K562 (cell line): ENCODE data around the gene RSBN1L. TPM values are rescaled to one million over a fixed set of nuclear protein-coding genes. Genes with fewer than 3 reads are reported as not detected.

Experiments
- ATAC-seq: fragments of 200-7000 bp; cut with Tn5 transposase; 3 replicates; pipeline ENCODE4 v1.9.1; 2020; ENCODE audit warnings: moderate library complexity
- BruUV-seq: library from RNA; stranded (reverse); fragments of 400-500 nt; replicated peaks from 2 replicates; lab custom pipeline; 2021; lab: Mats Ljungman, UMichigan
- CTCF ChIA-PET: fragments of 300-600 bp; formaldehyde crosslinking; extraction: SDS; loops from one replicate; lab custom pipeline; 2021; ENCODE audit warnings: low intra/inter-chr PET ratio; lab: Yijun Ruan, JAX
- POLR2A ChIA-PET: fragments of 300-600, 350-650 bp; sonication (Branson Sonifier 250); formaldehyde crosslinking; extraction: SDS; loops from one replicate; lab custom pipeline; 2021; ENCODE audit warnings: antibody characterized with exemption, inconsistent platforms; lab: Yijun Ruan, JAX
- DNase-seq, 4 experiments: peaks; one replicate each; pipeline versions ENCODE4 v3.0.0 to v3.0.0-alpha.2; 2011 to 2018; ENCODE audit warnings: low spot score in 3 of 4, mixed read lengths in 3 of 4; ENCODE audit errors: extremely low read depth in 1 of 4
- FAIRE-seq: peaks from 2 replicates; lab custom pipeline; 2011; peaks lifted over from hg19 to GRCh38; lab: Jason Lieb, UNC
- H2AFZ ChIP-seq: 2 replicates; pipeline ENCODE4 v1.6.0; 2011; ENCODE audit warnings: low read depth, low read length, control low read depth, inconsistent platforms
- H3K27ac ChIP-seq: fragments of 200-600 bp; 3 replicates; pipeline ENCODE4 v1.8.0; 2011; ENCODE audit warnings: low read depth, mild to moderate bottlenecking, control low read depth, inconsistent platforms, low read length, moderate library complexity, mixed read lengths; ENCODE audit errors: extremely low read depth
- H3K27me3 ChIP-seq, 2 experiments: fragments of 300-600 bp in 1 of 2; 2 replicates in 1 of 2; 3 replicates in 1 of 2; pipeline versions ENCODE4 v1.6.0 to v1.8.0; 2011; ENCODE audit warnings: inconsistent platforms in 2 of 2, low read length in 2 of 2, mild to moderate bottlenecking in 1 of 2, mixed read lengths in 1 of 2, moderate library complexity in 1 of 2; ENCODE audit not compliant: control insufficient read depth in 2 of 2, insufficient read depth in 2 of 2
- H3K36me3 ChIP-seq: fragments of 300-600 bp; 3 replicates; pipeline ENCODE4 v1.8.0; 2011; ENCODE audit warnings: mild to moderate bottlenecking, low read length, inconsistent platforms; ENCODE audit not compliant: control insufficient read depth, insufficient read depth
- H3K4me1 ChIP-seq, 2 experiments: fragments of 200-600 bp in 1 of 2; replicated peaks in 1 of 2; 2 replicates in 1 of 2; 3 replicates in 1 of 2; pipeline versions ENCODE4 v1.5.1 to v1.8.0; 2011; ENCODE audit warnings: inconsistent platforms in 2 of 2, low read length in 2 of 2, mild to moderate bottlenecking in 1 of 2, mixed read lengths in 1 of 2, moderate library complexity in 1 of 2; ENCODE audit not compliant: control insufficient read depth in 2 of 2, insufficient read depth in 2 of 2
- H3K4me2 ChIP-seq: 2 replicates; pipeline ENCODE4 v1.6.1; 2011; ENCODE audit warnings: low read length, control low read depth, inconsistent platforms, mixed read lengths; ENCODE audit not compliant: insufficient read depth
- H3K4me3 ChIP-seq: fragments of 200-600 bp; sonication (generic), shearing (Covaris generic); 2 replicates; pipeline ENCODE4 v1.5.1; 2016; ENCODE audit warnings: control low read depth, inconsistent platforms
- H3K79me2 ChIP-seq: fragments of 200-600 bp; 3 replicates; pipeline ENCODE4 v1.8.0; 2011; ENCODE audit warnings: low read length, inconsistent platforms; ENCODE audit not compliant: control insufficient read depth, insufficient read depth
- H3K9ac ChIP-seq, 2 experiments: 2 replicates each; pipeline versions ENCODE4 v1.6.0 to v1.6.1; 2011; ENCODE audit warnings: low read depth in 2 of 2, low read length in 2 of 2, control low read depth in 1 of 2, inconsistent platforms in 1 of 2, mild to moderate bottlenecking in 1 of 2, mixed read lengths in 1 of 2; ENCODE audit not compliant: insufficient read depth in 1 of 2
- H3K9me1 ChIP-seq: one replicate; pipeline ENCODE4 v1.6.0; 2011; ENCODE audit warnings: inconsistent platforms, mild to moderate bottlenecking, low read length, moderate library complexity; ENCODE audit not compliant: control insufficient read depth, insufficient read depth
- H3K9me3 ChIP-seq: replicated peaks from 2 replicates; pipeline ENCODE4 v1.5.1; 2011; ENCODE audit warnings: low read depth, low read length, inconsistent platforms; ENCODE audit not compliant: control insufficient read depth, insufficient read depth
- H4K20me1 ChIP-seq: replicated peaks from 2 replicates; pipeline ENCODE4 v1.6.1; 2011; ENCODE audit warnings: low read length, inconsistent platforms, mixed read lengths; ENCODE audit not compliant: control insufficient read depth, insufficient read depth
- FOXM1 ChIP-seq, 2 experiments: fragments of 450-650 bp in 1 of 2; sonication (generic) in 1 of 2; formaldehyde crosslinking in 1 of 2; IDR thresholded peaks; 2 replicates each; pipeline versions ENCODE4 v1.6.1 to v1.9.0; 2017 to 2022; ENCODE audit warnings: low read depth in 2 of 2, mild to moderate bottlenecking in 2 of 2, missing genetic modification reagents in 1 of 2, moderate library complexity in 1 of 2
- HNRNPL ChIP-seq: fragments of 200-400 bp; formaldehyde crosslinking; IDR thresholded peaks from 2 replicates; pipeline ENCODE4 v1.6.1; 2017; ENCODE audit warnings: low read depth, mild to moderate bottlenecking, low read length
- MTA2 ChIP-seq: fragments of 450-650 bp; IDR thresholded peaks from 2 replicates; pipeline ENCODE4 v1.6.1; 2016; ENCODE audit warnings: low read depth
- NFE2 ChIP-seq: IDR thresholded peaks from 2 replicates; pipeline ENCODE4 v1.6.1; 2014; ENCODE audit warnings: antibody characterized with exemption, low read depth
- PCBP2 ChIP-seq: fragments of 200-400 bp; formaldehyde crosslinking; IDR thresholded peaks from 2 replicates; pipeline ENCODE4 v1.6.1; 2018; ENCODE audit warnings: low read length, low read depth, mild to moderate bottlenecking, moderate library complexity; ENCODE audit not compliant: poor library complexity, severe bottlenecking
- PML ChIP-seq: IDR thresholded peaks from 2 replicates; pipeline ENCODE4 v1.6.1; 2012; ENCODE audit warnings: low read length, inconsistent platforms
- ZNF134 ChIP-seq: fragments of 250-450 bp; sonication (Bioruptor Pico); conservative IDR thresholded peaks from 2 replicates; pipeline ENCODE4 v1.4.0; 2020
- ZNF444 ChIP-seq: fragments of 250-450 bp; sonication (Bioruptor Pico); IDR thresholded peaks from 2 replicates; pipeline ENCODE4 v1.4.0; 2020; ENCODE audit warnings: mild to moderate bottlenecking, moderate library complexity
- WGBS: fragments of 100-300 bp; shearing (Covaris generic); methylation state at CpG from one replicate; pipeline ENCODE4 v1.1.6; 2016; ENCODE audit warnings: low coverage, mixed read lengths; ENCODE audit not compliant: insufficient coverage; ENCODE audit errors: missing lambda C conversion rate; 5-methylcytosine and 5-hydroxymethylcytosine counted together
- in situ Hi-C: fragments of 300-500 bp; cut with MboI; formaldehyde crosslinking; loops from 4 replicates; pipeline ENCODE4 v1.15.0; 2018; ENCODE audit warnings: inconsistent platforms, mixed read lengths
- intact Hi-C: fragments of 100-400 bp; cut with micrococcal nuclease; formaldehyde crosslinking; loops from 2 replicates; pipeline ENCODE4 v1.14.2; 2022
- polyA plus RNA-seq, 8 experiments: library from polyadenylated mRNA; depleted of rRNA in 4 of 8; stranded (reverse) in 5 of 8; unstranded in 3 of 8; fragments of >200 nt; fragmentation: Nextera tagmentation in 2 of 8; fragmentation: Illumina TruSeq in 1 of 8; extraction: Ambion mirVana in 2 of 8; extraction: Trizol in 1 of 8; gene quantifications; 2 replicates each; pipeline versions ENCODE4 v1.2.1 to v1.2.3, GENCODE V29; 2011 to 2014; ENCODE audit warnings: inconsistent platforms in 1 of 8, missing spikeins in 1 of 8
- total RNA-seq, 7 experiments: library from RNA; depleted of rRNA in 6 of 7; stranded (reverse); fragments of >200 nt in 6 of 7; fragmentation: Illumina TruSeq in 2 of 7; extraction: Trizol in 2 of 7; gene quantifications; 2 replicates each; pipeline versions ENCODE4 v1.2.1 to v1.2.3, GENCODE V29; 2011 to 2021; ENCODE audit warnings: low replicate concordance in 1 of 7
- TF ChIP-seq, protein P1 (sequence below): fragments of 450-650 bp; IDR thresholded peaks from 2 replicates; pipeline ENCODE4 v1.6.1; 2014; ENCODE audit warnings: low read depth, mild to moderate bottlenecking, moderate library complexity, borderline replicate concordance

RSBN1L gene
- total and polyA plus RNA-seq, 9 of the 15 experiments (the other 6 are each of a cell fraction or from before 2014, with no cell fraction given): 6.2 to 35.2 (median 20.1) TPM

DNA sequence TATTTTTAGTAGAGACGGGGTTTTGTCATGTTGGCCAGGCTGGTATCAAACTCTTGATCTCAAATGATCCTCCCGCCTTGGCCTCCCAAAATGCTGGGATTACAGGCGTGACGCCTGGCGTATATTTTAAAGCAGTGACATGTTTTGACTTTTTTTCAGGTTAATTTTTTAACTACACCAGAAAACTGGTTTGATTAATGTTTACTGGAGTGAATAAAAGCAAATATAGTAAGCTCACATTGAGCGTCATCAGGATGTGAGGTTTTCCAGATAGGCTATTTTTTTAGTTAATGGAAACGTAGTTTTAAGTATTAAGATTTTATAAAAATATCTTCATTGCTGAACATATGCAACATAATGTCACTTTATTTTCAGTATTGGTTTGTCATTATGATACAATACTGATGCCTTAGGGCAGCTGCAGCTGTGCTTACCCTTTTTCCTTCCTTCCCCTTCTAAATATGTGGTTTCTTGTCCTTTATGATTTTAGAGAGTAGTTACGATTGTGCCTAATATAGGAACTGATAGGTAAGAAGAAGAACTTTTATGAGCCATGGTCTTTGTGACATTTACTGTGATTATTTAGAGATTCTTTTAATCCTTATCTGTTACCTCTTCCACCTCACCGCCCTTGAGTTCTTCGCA is 64.7 kb downstream of the RSBN1L start:
- FAIRE-seq (no peak), ATAC-seq (no peak), DNase-seq (no peak)
- TF ChIP-seq PML (no peak), ZNF134 (no peak), ZNF444 (CRISPR knock-in tag) (no peak), MTA2 (no peak), FOXM1 (IDR thresholded peaks at IDR 0.05; ENCODE audit: low read depth) (no peak), FOXM1 (CRISPR knock-in tag; IDR thresholded peaks at IDR 0.05; ENCODE audit: low read depth) (no peak), HNRNPL (no peak), NFE2 (no peak), PCBP2 (no peak)
- TF ChIP-seq, protein P1, sequence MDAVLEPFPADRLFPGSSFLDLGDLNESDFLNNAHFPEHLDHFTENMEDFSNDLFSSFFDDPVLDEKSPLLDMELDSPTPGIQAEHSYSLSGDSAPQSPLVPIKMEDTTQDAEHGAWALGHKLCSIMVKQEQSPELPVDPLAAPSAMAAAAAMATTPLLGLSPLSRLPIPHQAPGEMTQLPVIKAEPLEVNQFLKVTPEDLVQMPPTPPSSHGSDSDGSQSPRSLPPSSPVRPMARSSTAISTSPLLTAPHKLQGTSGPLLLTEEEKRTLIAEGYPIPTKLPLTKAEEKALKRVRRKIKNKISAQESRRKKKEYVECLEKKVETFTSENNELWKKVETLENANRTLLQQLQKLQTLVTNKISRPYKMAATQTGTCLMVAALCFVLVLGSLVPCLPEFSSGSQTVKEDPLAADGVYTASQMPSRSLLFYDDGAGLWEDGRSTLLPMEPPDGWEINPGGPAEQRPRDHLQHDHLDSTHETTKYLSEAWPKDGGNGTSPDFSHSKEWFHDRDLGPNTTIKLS: no peak
- Histone ChIP-seq H3K79me2 (peaks cover 75% of the 10 kb centered on the region), H3K27me3 (no peaks in the 10 kb centered on the region), H2AFZ (no peak overlapping the region), H3K36me3 (peaks cover 13% of the 10 kb centered on the region; the same call in 2 of the 3 replicates), H3K9me3 (no peaks in the 10 kb centered on the region), H3K9me1 (no peaks in the 10 kb centered on the region), H3K4me1 (peaks cover 0 to 4% of the 10 kb centered on the region in 2 experiments; a peak in 1 of 5 replicates), H3K4me3 (no peak overlapping the region), H3K27ac (no peak overlapping the region), H3K4me2 (no peak overlapping the region), H3K9ac (no peak overlapping the region), H4K20me1 (no peaks in the 10 kb centered on the region; the same call in 1 of the 2 replicates)
- CTCF ChIA-PET: interaction anchor here (0.5 to 0.8 kb wide), 2 partner anchors 99 to 101 kb away, joined by 3 to 4 read pairs; no protein-coding TSS in a partner anchor
- POLR2A ChIA-PET: interaction anchor here (0.9 kb wide), 1 partner anchor 65 kb away, joined by 3 read pairs; the partner anchor contains the start of gene RSBN1L
- in situ Hi-C loops (no loop called here), intact Hi-C loops (loop anchor here (5.0 kb wide), 1 partner anchor 141 kb away; no protein-coding TSS in a partner anchor)
- WGBS: 81% methylated on average over 10 of the region's 10 CpGs
- no TSS peak for BruUV-seq
